GM21515 (cell line): ENCODE measurements around the gene SPEM1.

Source experiments
- ATAC-seq: cut with Tn5 transposase; IDR thresholded peaks from one replicate; pipeline ENCODE4 v1.9.1; 2021; ENCODE audit not compliant: unreplicated experiment

Gene SPEM1

GRCh38 chr17:7398612-7399011 is 21.5 kb upstream of the SPEM1 start:
- no peak for ATAC-seq

DNA sequence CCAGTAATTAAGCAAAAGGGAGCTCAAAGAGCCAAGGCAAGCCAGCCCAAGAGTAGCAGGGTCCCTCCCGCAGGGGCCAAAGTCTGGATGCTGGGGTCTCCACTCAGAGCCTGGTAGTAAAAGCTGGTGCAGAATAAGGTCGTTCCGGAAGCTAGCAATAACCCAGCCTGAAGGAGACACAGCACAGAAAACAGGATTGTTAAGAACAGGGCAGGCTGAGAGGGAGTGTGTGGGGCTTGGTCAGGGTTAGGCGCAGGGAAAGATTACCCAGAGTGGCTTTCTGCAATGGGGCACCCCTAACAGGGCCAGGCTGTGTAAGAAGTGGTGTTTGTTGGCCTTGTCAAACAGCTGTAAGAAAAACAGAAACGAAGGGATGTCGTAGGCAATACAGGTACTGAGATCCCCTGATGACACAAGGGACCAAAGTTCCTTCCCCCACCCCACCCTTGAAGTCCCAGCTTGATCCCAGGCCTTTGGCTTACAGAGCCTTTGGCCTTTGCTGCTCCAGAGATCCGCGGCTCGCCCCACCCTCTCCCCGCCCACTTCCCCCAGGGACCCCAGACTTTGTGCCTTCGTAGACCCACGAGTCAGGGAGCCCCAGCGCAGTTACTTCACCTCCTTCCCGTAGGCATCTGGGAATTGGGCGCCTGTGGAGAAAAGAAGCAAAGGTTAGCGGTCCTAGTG is 16.9 kb upstream of the SPEM1 start:
- no peak for ATAC-seq

GRCh38 chr17:7403727-7403976 is 16.5 kb upstream of the SPEM1 start:
- ATAC-seq = no peak

- ATAC-seq = peak; percentile 89
Measured at GRCh38 chr17:7403977-7404736, 16.0 kb upstream of the SPEM1 start, which contains the start of gene TMEM256. TSS of gene TMEM256 (minus strand) at chr17:7404097. CDS start at chr17:7404084, 13 bp downstream.

DNA sequence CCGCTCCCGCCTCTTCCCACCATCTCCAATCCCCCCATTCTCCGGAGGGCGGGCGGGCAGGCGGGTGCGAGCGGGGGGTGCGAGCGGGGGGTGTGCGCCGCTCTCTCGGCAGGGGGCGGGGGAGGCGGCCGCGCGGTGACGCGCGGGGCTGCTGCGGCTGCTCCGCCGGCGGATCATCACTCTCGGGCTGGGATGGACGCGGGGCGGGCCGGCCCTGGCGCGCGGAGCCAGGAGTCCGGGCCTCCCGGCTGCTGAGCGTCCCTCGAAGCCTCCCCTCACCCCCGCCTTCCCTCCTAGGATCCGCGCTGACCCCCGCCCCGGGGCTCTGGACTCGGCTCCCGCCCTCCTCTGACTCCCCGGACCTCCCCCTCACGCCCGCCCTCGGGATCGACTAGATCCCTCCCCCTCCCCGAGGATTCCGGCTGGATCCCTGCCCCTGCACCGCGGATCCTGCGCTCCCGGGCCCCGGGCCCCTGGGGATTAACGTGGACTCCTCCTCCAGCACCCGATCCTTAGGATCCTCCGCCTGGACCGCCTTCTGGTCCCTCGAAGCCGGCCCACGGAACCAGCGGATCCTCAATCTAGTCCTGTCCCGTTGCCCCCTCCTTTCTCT is 15.3 kb upstream of the SPEM1 start:
- peak; percentile 5 for ATAC-seq

- ATAC-seq = no peak
Measured at GRCh38 chr17:7405350-7406234, 14.5 kb upstream of the SPEM1 start.

GRCh38 chr17:7406235-7406825 is 13.8 kb upstream of the SPEM1 start:
- no peak for ATAC-seq

- no peak for ATAC-seq
Measured at GRCh38 chr17:7407082-7407481, 13.0 kb upstream of the SPEM1 start.

DNA sequence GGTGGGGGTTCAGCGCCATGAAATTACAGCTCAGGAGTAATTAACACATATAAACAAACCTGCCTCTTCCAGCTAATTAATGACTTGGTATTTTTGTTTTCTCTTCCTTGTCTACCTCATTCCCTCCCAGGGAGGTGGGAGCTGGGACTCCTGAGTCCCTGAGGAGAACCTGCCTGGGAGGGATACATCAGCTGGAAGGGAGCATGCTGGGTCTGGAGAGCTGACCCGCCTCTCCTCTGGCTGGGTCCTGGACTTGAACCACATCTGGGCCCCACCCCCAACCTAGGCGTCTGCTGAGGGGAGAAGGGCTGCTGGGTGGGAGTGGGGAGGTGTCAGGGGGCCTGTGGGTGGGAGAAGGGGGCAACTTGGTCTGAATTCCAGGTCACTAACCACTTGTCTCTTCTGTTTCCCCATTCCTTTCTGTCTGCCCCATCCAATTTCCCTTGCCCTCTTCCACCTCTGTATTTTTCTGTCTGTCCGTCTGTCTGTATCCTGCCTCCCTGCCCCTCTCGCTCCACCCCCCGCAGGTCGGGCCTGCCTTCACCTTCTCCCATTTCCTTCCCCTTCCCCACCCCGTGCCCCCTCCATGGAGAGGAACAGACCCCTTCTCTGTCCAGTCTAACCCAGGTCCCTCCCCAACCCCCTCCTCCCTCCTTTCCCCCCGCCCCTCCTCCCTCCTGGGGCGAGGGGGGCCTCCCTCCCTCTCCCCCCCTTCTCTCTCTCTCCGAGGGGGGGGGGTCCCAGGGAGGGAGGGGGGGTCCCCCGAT is 12.5 kb upstream of the SPEM1 start, which contains the start of gene NLGN2:
TSS of gene NLGN2 (plus strand) at position 361 of the 767 bp plus-strand sequence. CDS start 411 bp downstream, outside the sequence.
- no peak for ATAC-seq

GRCh38 chr17:7408252-7408727 is 11.8 kb upstream of the SPEM1 start:
- no peak for ATAC-seq

GRCh38 chr17:7408863-7409262 is 11.3 kb upstream of the SPEM1 start:
- no peak for ATAC-seq

GRCh38 chr17:7409716-7410115 is 10.4 kb upstream of the SPEM1 start:
- no peak for ATAC-seq

DNA sequence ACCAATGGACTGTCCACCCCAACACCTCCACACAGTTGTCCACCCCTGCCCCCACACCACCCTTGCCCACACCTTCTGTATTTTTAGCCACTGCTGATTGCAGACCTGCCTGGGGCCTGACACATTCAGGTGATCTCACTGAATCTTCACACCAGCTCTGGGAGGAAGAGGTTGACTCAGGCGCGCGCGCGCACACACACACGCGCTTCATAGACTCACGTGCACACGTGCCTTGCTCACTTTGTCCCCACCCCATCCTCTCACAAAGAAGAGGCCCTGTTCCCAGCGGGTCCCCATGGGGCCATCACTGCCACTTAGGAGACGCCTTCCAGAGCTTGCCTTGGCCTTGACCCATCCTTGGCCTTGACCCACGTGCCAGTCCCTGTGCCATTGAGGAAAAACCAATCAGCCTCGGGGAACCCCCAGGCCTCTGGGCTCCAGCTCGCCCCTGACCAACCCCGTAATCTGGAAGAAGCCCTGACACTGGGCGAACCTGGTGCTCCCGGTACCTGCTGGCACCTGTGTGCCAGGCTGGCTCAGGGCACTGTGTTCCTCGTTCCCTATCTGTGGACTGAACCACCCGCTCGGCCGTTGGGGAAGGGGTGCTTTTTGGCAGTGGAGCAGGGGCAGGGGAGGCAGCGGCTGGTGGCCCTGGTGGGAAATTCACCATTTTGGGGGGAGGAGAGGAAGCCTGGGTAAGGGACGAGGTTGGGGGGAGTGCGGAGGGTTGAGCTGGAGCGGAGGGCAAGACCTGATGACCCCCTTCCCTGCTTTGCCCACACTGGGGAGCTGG is 9.3 kb upstream of the SPEM1 start:
- ATAC-seq = no peak

DNA sequence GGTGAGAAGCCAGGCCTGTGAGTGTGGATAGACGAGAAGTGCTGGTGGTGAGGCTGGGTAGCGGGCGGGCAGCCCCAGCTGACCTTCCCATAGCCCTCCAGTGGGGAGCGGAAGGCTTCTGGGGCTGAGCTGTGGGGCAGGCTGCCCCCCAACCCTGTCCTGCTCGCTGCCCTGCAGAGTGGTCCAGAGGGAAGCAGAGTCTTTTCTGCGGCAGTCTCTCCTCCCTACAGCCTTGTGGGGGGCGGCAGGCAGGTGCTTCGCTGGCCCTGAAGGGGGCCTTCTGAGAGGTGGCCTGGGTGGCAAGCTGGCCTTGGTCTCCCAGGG is 8.7 kb upstream of the SPEM1 start:
- no peak for ATAC-seq

DNA sequence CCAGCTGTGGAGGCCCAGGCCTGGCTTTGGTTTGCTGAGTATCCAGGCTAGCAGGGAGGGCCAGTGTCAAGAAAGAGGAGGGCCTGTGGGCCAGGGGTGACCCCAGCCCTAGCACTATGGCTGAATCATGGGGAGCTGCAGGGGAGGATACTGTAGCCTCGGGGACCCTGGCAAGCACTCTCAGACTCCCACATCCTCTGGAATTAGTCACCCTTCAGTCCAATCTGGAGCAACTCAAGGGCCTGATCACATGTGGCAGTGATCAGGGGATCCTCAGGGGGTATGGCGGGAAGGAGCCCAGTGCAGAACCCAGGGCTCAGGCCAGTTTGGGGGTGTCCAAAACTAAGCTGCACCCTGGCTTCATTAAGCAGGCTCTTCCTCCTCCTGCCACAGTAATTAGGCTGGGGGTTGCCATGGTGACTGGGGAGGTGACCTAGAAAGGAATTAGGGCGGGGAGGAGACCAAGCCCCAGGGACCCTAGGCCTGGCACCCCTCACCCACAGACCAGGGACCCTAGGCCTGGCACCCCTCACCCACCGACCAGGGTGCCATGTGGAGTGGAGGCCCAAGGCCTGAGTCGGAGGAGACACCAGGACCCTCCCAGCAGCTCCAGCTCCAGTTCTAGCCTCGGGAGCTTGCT is 6.7 kb upstream of the SPEM1 start:
- no peak for ATAC-seq

GRCh38 chr17:7414837-7415236 is 5.3 kb upstream of the SPEM1 start:
- ATAC-seq = no peak

DNA sequence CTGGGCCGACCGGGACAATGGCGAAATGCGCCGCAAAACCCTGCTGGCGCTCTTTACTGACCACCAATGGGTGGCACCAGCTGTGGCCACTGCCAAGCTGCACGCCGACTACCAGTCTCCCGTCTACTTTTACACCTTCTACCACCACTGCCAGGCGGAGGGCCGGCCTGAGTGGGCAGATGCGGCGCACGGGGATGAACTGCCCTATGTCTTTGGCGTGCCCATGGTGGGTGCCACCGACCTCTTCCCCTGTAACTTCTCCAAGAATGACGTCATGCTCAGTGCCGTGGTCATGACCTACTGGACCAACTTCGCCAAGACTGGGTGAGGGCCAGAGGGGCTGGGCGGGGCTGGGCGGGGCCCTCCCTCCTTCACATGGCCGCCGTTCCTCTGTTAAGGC is 4.3 kb upstream of the SPEM1 start:
- no peak for ATAC-seq

DNA sequence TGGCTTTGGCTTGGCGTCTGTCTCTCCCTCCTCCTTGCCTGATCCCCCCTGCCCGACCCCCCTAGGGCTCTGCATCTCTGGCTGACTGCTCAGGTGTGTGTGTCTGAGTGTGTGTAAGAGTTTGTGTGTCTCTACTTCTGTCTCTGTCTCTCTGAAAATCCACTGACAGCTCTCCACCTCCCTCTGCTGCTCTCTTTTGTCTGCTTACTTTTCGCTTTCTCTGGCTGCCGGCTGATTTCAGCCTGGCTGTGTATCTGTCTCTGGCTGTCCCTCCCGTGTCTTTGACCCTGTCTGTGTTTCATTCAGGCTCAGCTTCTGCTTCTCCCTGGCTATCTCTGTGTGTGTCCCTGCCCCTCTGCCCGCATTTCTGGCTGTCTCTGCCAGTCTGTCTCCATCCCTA is 3.8 kb upstream of the SPEM1 start:
- no peak for ATAC-seq
